T-helper 2 cell treated with Interferon-gamma antibody and Interleukin-4, amounts not matched to agents 5 μg/mL and 100 μg/mL, for 36 hours (primary cell): ENCODE measurements around the gene NUDT1.

Source experiments
- DNase-seq: peaks from one replicate; pipeline ENCODE4 v3.0.0; 2021; ENCODE audit warnings: low spot score
- H3K27ac Mint-ChIP-seq: one replicate; pipeline ENCODE4 v1.8.0; 2021; ENCODE audit warnings: mild to moderate bottlenecking, mixed read lengths
- H3K27me3 Mint-ChIP-seq: one replicate; pipeline ENCODE4 v1.8.0; 2021; ENCODE audit warnings: low read depth, mixed read lengths
- H3K36me3 Mint-ChIP-seq: one replicate; pipeline ENCODE4 v1.8.0; 2021; ENCODE audit warnings: low read depth, mixed read lengths
- H3K4me1 Mint-ChIP-seq: one replicate; pipeline ENCODE4 v1.8.0; 2021; ENCODE audit warnings: low read depth, mixed read lengths
- H3K4me3 Mint-ChIP-seq: one replicate; pipeline ENCODE4 v1.8.0; 2022; ENCODE audit warnings: mild to moderate bottlenecking, moderate library complexity, mixed read lengths
- H3K9me3 Mint-ChIP-seq: one replicate; pipeline ENCODE4 v1.8.0; 2021; ENCODE audit warnings: mixed read lengths

The NUDT1 gene

DNA sequence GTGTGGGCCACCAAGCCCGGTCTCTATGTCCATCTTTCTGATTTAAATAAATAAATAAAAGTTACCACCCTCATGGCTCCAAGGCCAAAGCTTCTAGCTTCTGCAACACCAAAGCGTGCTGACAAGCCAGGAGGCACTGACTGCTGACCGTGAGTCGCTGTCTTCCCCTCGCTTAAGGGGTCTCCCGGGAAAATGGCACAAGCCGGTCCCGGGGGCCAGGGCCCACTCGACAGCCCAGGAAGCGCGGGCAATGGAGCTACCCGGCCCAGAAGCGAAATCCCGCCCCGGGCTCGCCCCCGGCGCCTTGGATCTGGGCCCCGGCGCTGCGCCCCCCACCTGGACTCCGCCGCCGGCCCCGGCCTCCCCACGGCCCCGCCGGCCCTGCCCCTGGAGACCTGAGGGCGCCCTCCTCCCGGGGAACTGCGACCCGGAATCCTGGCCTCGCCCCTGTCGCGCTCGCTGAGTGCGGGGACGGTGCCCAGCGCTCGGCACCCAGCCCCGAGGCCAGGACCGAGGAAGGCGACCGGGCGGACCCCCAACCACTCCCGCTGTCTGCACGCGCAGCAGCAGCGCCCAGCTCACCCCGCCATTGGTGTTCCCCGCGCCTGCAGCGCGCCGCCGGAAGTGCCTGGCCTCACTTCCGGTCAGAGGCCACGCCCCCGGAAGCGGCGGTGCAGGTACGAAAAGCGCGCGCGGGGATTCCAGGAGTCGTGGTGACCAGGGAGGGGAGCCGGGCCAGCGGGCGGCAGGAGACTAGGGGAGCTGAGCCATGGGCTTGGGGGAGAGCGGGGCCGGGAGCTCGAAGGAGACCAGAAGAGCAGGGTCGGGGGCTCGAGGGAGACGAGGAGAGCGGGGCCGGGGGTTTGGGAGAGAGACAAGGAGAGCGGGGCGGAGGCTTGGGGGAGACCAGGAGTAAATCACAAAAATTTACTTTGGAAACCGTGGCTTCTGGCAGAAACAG lies at the start of gene NUDT1, which contains the start of gene MRM2:
TSS of gene NUDT1 (plus strand) at position 647 of the 961 bp plus-strand sequence. CDS start 2,349 bp downstream, outside the sequence.
TSS of gene MRM2 (minus strand) at position 626 of the 961 bp plus-strand sequence. CDS start at position 590, 36 bp downstream.
- Mint-ChIP-seq H3K4me1 (peaks cover 11% of the 10 kb centered on the region), H3K36me3 (peaks cover 17% of the 10 kb centered on the region), H3K27me3 (no peaks in the 10 kb centered on the region), H3K9me3 (no peaks in the 10 kb centered on the region), H3K27ac (peak within 1 kb of the TSS; percentile 91), H3K4me3 (peak within 1 kb of the TSS; percentile 93)
- DNase-seq: peak; percentile 85

DNA sequence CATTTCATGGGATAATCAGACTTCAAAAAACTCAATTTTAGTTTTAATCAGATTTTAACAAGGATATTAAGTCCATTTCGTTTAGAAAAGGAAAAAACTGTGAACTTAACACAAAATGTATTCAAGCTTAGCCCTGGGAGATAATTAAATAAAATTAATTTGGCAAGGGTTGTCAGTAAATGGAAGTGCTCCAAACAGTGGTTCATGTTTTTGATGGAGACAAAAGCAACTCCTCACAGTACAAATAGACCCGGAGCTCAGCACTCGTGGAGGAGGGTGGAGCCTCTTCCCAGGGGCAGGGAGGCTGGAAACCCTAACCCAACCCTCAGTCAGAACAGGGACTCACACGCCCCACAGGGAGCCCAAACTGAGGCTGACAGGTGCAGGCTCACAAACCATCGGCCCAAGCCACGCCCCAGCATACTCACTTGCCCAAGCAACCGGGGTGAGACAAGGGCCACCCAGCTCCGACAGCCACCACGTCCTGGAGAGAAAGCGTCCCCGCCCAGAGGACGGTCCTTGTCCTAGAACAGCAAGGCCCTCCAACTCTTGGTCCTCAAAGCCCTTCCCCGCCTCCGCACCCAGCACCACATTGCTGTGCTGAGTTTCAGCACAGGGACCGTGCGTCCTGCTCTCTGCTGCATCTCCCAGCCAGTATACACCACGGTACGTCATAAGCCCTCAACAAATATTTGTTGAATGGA lies 49.0 kb upstream of the NUDT1 start:
- no peak for DNase-seq
- Mint-ChIP-seq H3K27me3 (no peaks in the 10 kb centered on the region), H3K4me3 (no peak overlapping the region), H3K36me3 (peaks cover 37% of the 10 kb centered on the region), H3K9me3 (no peaks in the 10 kb centered on the region), H3K27ac (no peak overlapping the region), H3K4me1 (no peaks in the 10 kb centered on the region)

DNA sequence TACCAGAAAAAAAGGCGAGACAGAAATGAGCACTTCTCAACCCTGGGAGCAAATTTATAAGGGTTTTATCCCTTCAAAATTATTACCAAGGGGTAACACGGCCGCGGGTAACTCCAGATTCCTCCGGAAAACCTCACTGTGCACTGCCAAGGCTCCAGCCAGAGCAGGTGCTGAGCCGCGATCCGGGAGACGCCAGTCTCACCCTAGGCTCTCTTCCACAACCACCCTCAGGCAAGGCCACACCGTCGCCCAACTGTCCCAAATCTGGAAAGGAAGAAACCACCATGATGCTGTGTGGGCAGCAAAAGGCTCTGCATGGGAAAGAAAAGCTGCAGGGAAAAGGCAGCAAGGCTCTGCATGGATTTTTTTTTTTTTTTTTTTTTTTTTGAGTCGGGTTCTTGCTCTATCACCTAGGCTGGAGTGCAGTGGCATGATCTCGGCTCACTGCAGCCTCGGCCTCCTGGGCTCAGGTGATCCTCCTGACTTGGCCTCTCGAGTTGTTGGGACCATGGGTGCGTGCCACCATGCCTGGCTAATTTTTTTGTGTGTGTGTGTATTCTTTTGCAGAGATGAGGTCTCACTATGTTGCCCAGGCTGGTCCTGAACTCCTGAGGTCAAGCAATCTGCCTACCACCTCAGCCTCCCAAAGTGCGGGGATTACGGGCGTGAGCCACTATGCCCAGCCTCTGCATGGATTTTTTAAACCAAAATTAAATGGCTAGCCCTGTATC lies 48.3 kb upstream of the NUDT1 start:
- Mint-ChIP-seq H3K9me3 (no peaks in the 10 kb centered on the region), H3K4me3 (no peak overlapping the region), H3K36me3 (peaks cover 35% of the 10 kb centered on the region), H3K27me3 (no peaks in the 10 kb centered on the region), H3K27ac (no peak overlapping the region), H3K4me1 (no peaks in the 10 kb centered on the region)
- DNase-seq: no peak

GRCh38 chr7:2195400-2196246 lies 46.4 kb upstream of the NUDT1 start:
- H3K36me3 Mint-ChIP-seq: peaks cover 30% of the 10 kb centered on the region
- H3K27ac Mint-ChIP-seq: no peak overlapping the region

GRCh38 chr7:2196381-2197378 lies 45.3 kb upstream of the NUDT1 start:
- H3K36me3 Mint-ChIP-seq: peaks cover 30% of the 10 kb centered on the region
- no peak overlapping the region for H3K27ac Mint-ChIP-seq
- no peak overlapping the region for H3K4me3 Mint-ChIP-seq
- DNase-seq: no peak
- no peaks in the 10 kb centered on the region for H3K4me1 Mint-ChIP-seq
- H3K9me3 Mint-ChIP-seq: no peaks in the 10 kb centered on the region
- H3K27me3 Mint-ChIP-seq: no peaks in the 10 kb centered on the region

More at GRCh38 chr7:2195400-2196246, 46.4 kb upstream of the NUDT1 start:
- H3K4me1 Mint-ChIP-seq: no peaks in the 10 kb centered on the region
- no peak overlapping the region for H3K4me3 Mint-ChIP-seq
- no peaks in the 10 kb centered on the region for H3K27me3 Mint-ChIP-seq
- DNase-seq: no peak
- H3K9me3 Mint-ChIP-seq: no peaks in the 10 kb centered on the region

DNA sequence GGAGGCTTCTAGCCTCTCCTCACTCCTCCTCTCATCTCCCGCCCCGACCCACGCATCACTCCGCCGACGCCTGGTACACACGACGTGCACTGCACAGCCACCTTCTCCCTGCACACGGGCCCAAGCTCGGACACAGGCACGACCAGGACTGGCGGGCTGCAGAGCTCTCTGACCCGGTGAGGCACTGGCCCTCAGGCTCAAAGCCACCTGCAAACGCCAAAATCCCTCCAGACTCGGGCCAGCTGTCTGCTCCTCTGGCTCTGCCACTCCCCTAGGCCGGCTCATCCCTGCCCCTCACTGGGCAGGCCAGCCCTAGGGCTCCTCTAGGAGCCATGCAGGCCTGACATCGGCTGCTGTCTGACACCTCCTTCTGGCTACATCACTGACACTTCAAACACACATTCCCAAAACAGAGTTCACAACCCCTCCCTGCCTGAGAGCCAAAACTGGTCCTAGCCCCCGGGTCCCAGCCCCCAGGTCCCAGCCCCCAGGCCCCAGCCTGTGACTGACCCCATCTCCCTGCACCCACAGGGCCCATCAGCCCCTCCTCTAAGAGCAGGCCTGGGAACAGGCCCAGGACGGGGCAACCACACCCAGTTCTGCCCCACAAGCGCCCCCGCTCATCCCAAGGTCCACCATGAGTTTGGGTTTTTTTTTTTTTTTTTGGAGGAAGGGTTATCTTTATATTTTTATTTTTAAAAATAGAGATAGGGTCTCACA lies 44.4 kb upstream of the NUDT1 start:
- H3K27ac Mint-ChIP-seq: no peak overlapping the region
- no peaks in the 10 kb centered on the region for H3K9me3 Mint-ChIP-seq
- no peak overlapping the region for H3K4me3 Mint-ChIP-seq
- no peaks in the 10 kb centered on the region for H3K27me3 Mint-ChIP-seq
- DNase-seq: no peak
- H3K4me1 Mint-ChIP-seq: no peaks in the 10 kb centered on the region
- H3K36me3 Mint-ChIP-seq: peaks cover 28% of the 10 kb centered on the region

DNA sequence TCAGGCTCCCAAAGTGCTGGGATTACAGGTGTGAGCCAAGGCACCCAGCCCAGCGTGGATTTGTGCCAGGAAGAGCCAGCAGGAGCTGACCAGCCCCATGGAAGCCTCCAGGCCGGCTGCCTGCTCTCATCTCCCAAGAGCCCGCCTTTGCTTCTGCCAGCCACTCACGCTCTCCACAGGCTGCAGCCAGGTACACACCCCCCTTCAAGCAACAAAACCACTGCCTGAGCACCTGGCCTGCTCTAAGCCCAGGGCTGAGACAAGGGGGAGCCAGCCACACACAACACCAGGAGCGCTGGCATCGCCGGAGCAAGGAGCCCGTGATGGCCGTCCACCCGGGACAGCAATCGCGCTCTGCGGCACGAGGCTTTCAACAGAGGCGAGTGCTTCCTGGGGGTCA lies 43.8 kb upstream of the NUDT1 start:
- Mint-ChIP-seq H3K4me3 (no peak overlapping the region), H3K36me3 (peaks cover 28% of the 10 kb centered on the region), H3K27ac (no peak overlapping the region)

DNA sequence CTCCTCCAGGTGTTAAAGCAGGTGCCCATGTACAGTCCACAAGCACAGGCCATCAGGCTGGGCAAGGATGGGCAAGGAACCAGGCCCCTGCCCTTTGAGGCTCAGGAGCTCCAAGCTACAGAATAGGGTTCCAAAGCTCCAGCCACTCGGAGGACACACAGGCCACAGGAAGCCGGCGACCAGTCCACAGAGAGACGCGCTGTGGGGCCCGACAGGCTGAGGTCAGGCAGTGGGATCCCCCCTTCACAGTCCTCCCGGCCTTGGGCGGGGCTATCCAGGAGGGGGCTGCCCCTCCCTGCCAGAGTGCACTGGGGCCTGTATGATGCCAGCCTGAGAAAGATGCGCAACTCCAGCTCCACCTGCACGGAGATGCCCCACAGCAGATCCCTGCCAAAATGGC lies 43.3 kb upstream of the NUDT1 start:
- no peaks in the 10 kb centered on the region for H3K9me3 Mint-ChIP-seq
- peaks cover 28% of the 10 kb centered on the region for H3K36me3 Mint-ChIP-seq
- no peak for DNase-seq
- H3K4me1 Mint-ChIP-seq: no peaks in the 10 kb centered on the region
- no peak overlapping the region for H3K27ac Mint-ChIP-seq
- H3K27me3 Mint-ChIP-seq: no peaks in the 10 kb centered on the region
- H3K4me3 Mint-ChIP-seq: no peak overlapping the region

More for the DNA sequence above, 43.8 kb upstream of the NUDT1 start:
- Mint-ChIP-seq H3K4me1 (no peaks in the 10 kb centered on the region), H3K27me3 (no peaks in the 10 kb centered on the region), H3K9me3 (no peaks in the 10 kb centered on the region)
- no peak for DNase-seq

- Mint-ChIP-seq H3K27me3 (no peaks in the 10 kb centered on the region), H3K4me1 (no peaks in the 10 kb centered on the region), H3K4me3 (no peak overlapping the region), H3K36me3 (peaks cover 28% of the 10 kb centered on the region), H3K27ac (no peak overlapping the region), H3K9me3 (no peaks in the 10 kb centered on the region)
- no peak for DNase-seq
Measured at GRCh38 chr7:2199528-2199927, 42.5 kb upstream of the NUDT1 start.

GRCh38 chr7:2199956-2200583 lies 42.0 kb upstream of the NUDT1 start:
- H3K27ac Mint-ChIP-seq: no peak overlapping the region
- H3K27me3 Mint-ChIP-seq: no peaks in the 10 kb centered on the region
- H3K4me1 Mint-ChIP-seq: no peaks in the 10 kb centered on the region
- no peak overlapping the region for H3K4me3 Mint-ChIP-seq
- H3K36me3 Mint-ChIP-seq: peaks cover 28% of the 10 kb centered on the region
- DNase-seq: no peak
- no peaks in the 10 kb centered on the region for H3K9me3 Mint-ChIP-seq

- Mint-ChIP-seq H3K27ac (no peak overlapping the region), H3K36me3 (peaks cover 23% of the 10 kb centered on the region), H3K4me3 (no peak overlapping the region), H3K9me3 (no peaks in the 10 kb centered on the region), H3K27me3 (no peaks in the 10 kb centered on the region), H3K4me1 (no peaks in the 10 kb centered on the region)
- DNase-seq: no peak
Measured at GRCh38 chr7:2200584-2200980, 41.4 kb upstream of the NUDT1 start.
